ENCODE data around the gene CADM2. TPM values are rescaled to one million over a fixed set of nuclear protein-coding genes. Genes with fewer than 3 reads are reported as not detected.

Gene CADM2
- total RNA-seq, 1 experiment from 2014 or later: not detected

DNA sequence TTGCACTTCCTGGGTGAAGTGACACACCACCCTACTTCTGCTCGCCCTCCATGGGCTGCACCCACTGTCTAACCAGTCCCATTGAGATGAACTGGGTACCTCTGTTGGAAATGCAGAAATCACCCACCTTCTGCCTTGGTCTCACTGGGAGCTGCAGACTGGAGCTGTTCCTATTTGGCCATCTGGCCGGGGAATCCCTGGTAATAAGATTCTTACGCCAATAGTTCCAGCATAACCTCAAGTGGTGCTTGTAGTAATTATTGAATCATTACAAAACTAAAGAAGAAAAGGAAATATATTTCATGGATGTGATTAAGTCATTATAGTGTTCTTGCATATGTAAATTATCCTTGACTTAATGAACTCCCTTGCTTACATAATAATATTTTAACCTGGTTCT lies 841.9 kb downstream of the CADM2 start (continued):
- TF ChIP-seq, protein P1, sequence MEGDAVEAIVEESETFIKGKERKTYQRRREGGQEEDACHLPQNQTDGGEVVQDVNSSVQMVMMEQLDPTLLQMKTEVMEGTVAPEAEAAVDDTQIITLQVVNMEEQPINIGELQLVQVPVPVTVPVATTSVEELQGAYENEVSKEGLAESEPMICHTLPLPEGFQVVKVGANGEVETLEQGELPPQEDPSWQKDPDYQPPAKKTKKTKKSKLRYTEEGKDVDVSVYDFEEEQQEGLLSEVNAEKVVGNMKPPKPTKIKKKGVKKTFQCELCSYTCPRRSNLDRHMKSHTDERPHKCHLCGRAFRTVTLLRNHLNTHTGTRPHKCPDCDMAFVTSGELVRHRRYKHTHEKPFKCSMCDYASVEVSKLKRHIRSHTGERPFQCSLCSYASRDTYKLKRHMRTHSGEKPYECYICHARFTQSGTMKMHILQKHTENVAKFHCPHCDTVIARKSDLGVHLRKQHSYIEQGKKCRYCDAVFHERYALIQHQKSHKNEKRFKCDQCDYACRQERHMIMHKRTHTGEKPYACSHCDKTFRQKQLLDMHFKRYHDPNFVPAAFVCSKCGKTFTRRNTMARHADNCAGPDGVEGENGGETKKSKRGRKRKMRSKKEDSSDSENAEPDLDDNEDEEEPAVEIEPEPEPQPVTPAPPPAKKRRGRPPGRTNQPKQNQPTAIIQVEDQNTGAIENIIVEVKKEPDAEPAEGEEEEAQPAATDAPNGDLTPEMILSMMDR (IDR thresholded peaks at IDR 0.05 in 2 of 3, conservative IDR thresholded peaks at IDR 0.05 in 1 of 3; ENCODE audit: borderline replicate concordance in 1 of 3, insufficient read depth in 1 of 3, low read depth in 2 of 3, low read length in 2 of 3): no peak
- TF ChIP-seq, protein P2, sequence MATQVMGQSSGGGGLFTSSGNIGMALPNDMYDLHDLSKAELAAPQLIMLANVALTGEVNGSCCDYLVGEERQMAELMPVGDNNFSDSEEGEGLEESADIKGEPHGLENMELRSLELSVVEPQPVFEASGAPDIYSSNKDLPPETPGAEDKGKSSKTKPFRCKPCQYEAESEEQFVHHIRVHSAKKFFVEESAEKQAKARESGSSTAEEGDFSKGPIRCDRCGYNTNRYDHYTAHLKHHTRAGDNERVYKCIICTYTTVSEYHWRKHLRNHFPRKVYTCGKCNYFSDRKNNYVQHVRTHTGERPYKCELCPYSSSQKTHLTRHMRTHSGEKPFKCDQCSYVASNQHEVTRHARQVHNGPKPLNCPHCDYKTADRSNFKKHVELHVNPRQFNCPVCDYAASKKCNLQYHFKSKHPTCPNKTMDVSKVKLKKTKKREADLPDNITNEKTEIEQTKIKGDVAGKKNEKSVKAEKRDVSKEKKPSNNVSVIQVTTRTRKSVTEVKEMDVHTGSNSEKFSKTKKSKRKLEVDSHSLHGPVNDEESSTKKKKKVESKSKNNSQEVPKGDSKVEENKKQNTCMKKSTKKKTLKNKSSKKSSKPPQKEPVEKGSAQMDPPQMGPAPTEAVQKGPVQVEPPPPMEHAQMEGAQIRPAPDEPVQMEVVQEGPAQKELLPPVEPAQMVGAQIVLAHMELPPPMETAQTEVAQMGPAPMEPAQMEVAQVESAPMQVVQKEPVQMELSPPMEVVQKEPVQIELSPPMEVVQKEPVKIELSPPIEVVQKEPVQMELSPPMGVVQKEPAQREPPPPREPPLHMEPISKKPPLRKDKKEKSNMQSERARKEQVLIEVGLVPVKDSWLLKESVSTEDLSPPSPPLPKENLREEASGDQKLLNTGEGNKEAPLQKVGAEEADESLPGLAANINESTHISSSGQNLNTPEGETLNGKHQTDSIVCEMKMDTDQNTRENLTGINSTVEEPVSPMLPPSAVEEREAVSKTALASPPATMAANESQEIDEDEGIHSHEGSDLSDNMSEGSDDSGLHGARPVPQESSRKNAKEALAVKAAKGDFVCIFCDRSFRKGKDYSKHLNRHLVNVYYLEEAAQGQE (IDR thresholded peaks at IDR 0.05; ENCODE audit: low read depth): no peak
- TF ChIP-seq, protein P3, sequence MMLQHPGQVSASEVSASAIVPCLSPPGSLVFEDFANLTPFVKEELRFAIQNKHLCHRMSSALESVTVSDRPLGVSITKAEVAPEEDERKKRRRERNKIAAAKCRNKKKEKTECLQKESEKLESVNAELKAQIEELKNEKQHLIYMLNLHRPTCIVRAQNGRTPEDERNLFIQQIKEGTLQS (IDR thresholded peaks at IDR 0.05): no peak
- TF ChIP-seq ZFX (IDR thresholded peaks at IDR 0.05): no peak

DNA sequence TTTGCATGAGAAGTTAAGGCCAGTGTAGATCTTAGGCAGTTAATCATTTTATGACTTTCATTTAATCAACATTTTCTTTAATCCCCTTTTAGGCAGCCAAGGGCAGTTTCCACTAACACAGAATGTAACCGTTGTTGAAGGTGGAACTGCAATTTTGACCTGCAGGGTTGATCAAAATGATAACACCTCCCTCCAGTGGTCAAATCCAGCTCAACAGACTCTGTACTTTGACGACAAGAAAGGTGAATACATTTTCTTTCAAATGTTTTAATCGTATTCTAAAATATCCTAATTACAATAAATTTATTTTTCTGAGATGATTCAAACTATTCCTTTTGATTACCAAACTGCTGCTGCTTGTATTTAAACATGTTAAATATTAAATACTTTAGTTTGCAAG lies 843.2 kb downstream of the CADM2 start:
- Histone ChIP-seq H3K27me3 (ENCODE audit: insufficient read depth, low read length) (no peaks in the 10 kb centered on the region), H3K4me3 (replicated peaks in 1 of 2; ENCODE audit: low read depth in 1 of 2, low read length in 2 of 2) (no peak overlapping the region), H3K4me1 (ENCODE audit: control insufficient read depth in 1 of 2, insufficient read depth in 2 of 2, low read length in 2 of 2) (no peaks in the 10 kb centered on the region), H3K4me2 (ENCODE audit: low read length) (no peak overlapping the region), H3K79me2 (ENCODE audit: insufficient read depth, low read length) (no peaks in the 10 kb centered on the region), H3K9me3 (ENCODE audit: control insufficient read depth in 1 of 2, insufficient read depth in 1 of 2, low read depth in 1 of 2, low read length in 2 of 2) (peaks cover 0 to 3% of the 10 kb centered on the region in 2 experiments; a peak in 3 of 4 replicates), H2AFZ (ENCODE audit: low read depth, low read length, poor library complexity, severe bottlenecking) (no peak overlapping the region), H3K9me2 (ENCODE audit: insufficient read depth) (no peaks in the 10 kb centered on the region), H3K27ac (ENCODE audit: low read depth, low read length) (no peak overlapping the region), H4K20me1 (ENCODE audit: insufficient read depth) (no peaks in the 10 kb centered on the region), H3K9ac (ENCODE audit: low read length) (no peak overlapping the region), H3K36me3 (ENCODE audit: control insufficient read depth in 1 of 2, insufficient read depth in 2 of 2, low read length in 2 of 2) (no peaks in the 10 kb centered on the region)
- RAD21 ChIA-PET (ENCODE audit: low non-redundant PET in 1 of 2, low total read pairs in 2 of 2, uncharacterized antibody in 2 of 2, unreplicated experiment in 2 of 2): no interaction called here
- CTCF ChIA-PET: no interaction called here
- no TSS peak for BruUV-seq (replicated peaks)
- POLR2A ChIA-PET: no interaction called here
- DNase-seq (ENCODE audit: low read depth, low spot score) (no peak), ATAC-seq (no peak)
- intact Hi-C loops (cut with micrococcal nuclease): loop anchor here (10.0 kb wide), 1 partner anchor 57 kb away; no protein-coding TSS in a partner anchor
- no peak for TF ChIP-seq EGR1 (IDR thresholded peaks at IDR 0.05; ENCODE audit: low read depth)
- no peak for TF ChIP-seq EZH2 (IDR thresholded peaks at IDR 0.05)
